ENCODE data around the gene NABP1.

- TF ChIP-seq POLR2AphosphoS5 (IDR thresholded peaks at IDR 0.05; ENCODE audit: low read length) (no peak), REST (IDR thresholded peaks at IDR 0.05; ENCODE audit: low read depth, low read length) (no peak), CREM (IDR thresholded peaks at IDR 0.05; ENCODE audit: low read depth) (no peak), ZNF622 (IDR thresholded peaks at IDR 0.05) (no peak), CTCF (IDR thresholded peaks at IDR 0.05 in 2 of 3, conservative IDR thresholded peaks at IDR 0.05 in 1 of 3; ENCODE audit: control insufficient read depth in 2 of 3, extremely low read depth in 1 of 3, insufficient read depth in 1 of 3, low read depth in 3 of 3, low read length in 3 of 3) (no peak), EZH2 (IDR thresholded peaks at IDR 0.05; ENCODE audit: borderline replicate concordance, control insufficient read depth, low read depth, low read length) (no peak), BCL11A (IDR thresholded peaks at IDR 0.05; ENCODE audit: low read depth, low read length) (no peak), IKZF1 (conservative IDR thresholded peaks at IDR 0.05) (no peak), POLR2A (IDR thresholded peaks at IDR 0.05; ENCODE audit: low read depth, low read length) (no peak)
Observed at GRCh38 chr2:191659198-191659597, 18.7 kb upstream of the NABP1 start.
